Hippocampal formation (tissue), 2 donors: ENCODE measurements around the gene GALP.
"Not testable (repeated sequence)": the region's sequence is repeated elsewhere in the genome, so short reads cannot be mapped to it uniquely, and the experiment has no call there.

Experiments
- DNase-seq, 2 donors: peaks; one replicate each; lab custom pipeline; 2025; lab: John Stamatoyannopoulos, UW

The GALP gene

DNA sequence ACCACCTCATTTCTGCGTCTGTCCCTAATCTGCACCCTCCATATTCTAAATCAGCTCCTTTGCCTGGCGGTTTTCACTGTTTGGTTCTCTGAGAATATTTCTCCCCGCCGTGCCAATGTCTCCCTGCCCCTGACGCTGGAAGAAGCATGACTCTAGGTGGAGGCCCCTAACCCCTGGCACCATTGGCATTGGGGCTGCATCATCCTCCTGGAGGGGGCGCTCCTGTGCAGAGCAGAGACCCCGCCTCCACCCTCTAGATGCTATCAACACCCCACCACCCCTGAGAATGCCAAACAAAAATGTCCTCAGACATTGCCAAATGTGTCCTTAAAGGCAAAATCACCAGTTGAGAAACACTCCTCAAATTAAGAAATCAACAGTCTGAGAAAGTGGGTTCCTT lies 15.3 kb downstream of the GALP start:
- DNase-seq: no peak

DNA sequence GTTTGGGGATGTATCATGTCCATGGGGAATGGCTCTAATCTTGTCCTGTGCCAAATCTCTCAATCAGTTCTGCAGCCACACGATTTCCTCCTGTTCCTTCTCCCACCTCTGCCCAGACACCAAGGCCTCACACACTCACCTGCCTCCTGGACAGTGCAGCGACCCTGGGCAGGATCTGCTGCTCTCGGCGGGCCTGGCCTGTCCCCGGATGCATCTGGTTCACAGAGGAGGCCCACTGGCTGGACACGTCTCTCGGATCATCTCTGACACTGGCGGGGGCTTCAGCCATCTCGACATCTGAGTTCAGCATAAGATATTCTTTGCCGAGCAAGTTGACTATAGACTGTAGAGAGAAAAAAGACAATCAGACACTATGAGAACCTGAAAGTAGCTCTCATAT lies 15.9 kb downstream of the GALP start:
- DNase-seq: no peak

DNA sequence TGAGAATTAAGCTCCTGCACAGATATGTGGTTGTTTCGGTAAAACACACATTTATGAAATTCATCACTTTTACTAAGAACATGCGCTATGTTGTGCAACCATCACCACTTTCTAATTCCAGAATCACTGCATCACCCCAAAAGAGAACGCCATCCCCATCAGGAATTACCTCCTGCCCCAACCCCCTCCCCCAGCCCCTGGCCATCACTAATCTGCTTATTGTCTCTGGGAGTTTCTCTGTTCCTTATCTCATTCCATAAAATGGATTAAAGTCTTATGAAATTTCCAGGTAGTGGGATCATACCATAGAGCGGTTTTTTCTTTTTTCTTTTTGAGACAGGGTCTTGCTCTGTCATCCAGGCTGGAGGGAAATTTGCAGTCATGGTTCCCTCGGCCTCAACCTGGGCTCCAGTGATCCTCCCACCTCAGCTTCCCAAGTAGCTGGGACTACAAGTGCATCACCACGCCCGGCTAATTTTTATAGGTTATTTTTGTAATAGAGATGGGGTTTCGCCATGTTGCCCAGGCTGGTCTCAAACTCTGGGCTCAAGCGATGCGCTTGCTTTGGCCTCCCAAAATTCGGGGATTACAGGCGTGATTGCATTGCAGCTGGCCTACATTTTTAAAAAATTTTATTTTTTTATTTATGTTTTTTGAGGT lies 18.3 kb downstream of the GALP start:
- no peak for DNase-seq

DNA sequence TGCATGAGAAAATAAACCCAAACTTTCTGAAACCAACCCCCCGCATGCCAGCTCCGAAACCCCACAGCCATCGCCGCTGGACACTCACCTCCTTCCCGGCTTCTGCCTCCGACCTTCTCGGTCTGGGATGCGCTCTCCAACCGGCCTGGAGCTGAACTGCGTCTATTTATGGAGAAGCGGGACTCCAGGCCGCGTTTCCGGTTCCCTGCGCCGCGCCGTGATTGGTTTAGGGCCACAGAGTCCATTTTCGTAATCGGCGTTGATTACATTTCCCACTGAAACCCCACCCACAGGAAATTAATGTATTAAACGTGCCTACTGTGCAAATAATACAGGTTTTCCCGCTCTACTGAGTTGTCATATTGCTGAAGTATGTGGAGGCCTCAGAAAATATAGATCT lies 21.8 kb downstream of the GALP start, which contains the start of gene ZSCAN5B:
Gene ZSCAN5B (minus strand): TSS at position 138 of the 400 bp plus-strand sequence. CDS start 4,731 bp downstream, outside the sequence.
- not testable (repeated sequence) for DNase-seq

DNA sequence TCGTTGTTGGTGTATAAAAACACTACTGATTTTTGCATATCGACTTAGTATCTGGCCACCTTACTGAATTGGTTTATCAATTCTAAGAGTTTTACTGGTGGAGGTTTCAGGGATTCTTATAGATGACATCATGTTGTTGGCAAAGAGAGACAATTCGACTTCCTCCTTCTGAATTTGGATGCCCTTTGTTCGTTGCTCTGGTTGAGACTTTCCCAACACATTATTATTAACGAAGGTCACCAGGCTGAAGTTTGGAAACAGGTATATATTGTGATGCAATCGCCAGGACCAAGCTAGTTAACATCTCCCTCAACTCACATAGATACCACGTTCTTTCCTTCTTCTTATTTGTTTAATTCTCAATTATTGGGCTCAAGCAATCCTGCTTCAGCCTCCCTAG lies 23.9 kb downstream of the GALP start:
- no peak for DNase-seq

DNA sequence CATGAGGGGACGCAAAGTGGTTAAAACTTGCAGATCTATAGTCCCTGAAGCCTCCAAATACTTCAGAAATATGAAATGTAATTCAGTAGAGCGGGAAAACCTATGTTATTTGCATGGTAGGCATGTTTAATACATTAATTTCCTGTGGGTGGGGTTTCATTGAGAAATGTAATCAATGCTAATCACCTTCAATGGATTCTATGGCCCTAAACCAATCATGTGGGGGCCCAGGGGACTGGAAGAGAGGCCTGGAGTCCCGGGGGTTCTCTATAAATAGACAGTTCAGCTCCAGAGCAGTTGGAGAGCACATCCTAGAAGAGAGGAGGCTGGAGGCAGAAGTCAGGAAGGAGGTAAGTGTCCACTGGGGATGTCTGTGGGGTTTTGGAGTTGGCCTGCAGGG lies 26.2 kb downstream of the GALP start, which contains the start of gene ZSCAN5C:
Gene ZSCAN5C (plus strand): TSS at position 301 of the 400 bp plus-strand sequence. CDS start 3,641 bp downstream, outside the sequence.
- no peak for DNase-seq

DNA sequence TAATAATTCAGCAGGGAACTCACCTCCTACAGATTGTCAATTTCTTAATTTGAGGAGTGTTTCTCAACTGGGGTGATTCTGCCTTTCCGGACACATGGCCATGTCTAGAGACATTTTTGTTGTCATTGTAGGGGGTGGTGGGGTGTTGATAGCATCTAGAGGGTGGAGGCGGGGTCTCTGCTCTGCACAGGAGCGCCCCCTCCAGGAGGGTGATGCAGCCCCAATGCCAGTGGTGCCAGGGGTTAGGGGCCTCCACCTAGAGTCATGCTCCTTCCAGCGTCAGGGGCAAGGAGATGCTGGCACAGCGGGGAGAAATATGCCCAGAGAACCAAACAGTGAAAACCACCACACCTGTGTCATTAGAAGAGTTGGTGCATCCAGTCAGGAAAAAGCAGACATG lies 31.8 kb downstream of the GALP start:
- DNase-seq: not testable (repeated sequence)

DNA sequence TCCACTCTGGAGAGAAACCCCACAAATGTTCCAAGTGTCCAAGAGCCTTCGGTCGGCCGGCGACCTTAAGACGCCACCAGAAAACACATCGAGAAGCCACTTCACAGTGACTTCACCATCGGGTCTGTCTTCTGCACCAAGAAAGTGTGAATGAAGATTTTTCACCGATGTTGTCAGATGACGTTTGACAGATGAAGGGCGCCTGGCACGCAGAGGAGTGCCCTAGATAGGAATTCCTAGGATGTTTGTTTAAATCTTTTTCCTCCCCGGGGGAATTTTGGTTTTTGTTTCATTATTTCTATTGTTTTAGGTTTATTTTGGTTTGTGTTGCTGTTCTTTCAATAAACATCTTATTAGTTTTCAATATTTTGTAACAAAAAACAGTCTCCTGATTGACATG lies 33.3 kb downstream of the GALP start:
- DNase-seq: no peak

DNA sequence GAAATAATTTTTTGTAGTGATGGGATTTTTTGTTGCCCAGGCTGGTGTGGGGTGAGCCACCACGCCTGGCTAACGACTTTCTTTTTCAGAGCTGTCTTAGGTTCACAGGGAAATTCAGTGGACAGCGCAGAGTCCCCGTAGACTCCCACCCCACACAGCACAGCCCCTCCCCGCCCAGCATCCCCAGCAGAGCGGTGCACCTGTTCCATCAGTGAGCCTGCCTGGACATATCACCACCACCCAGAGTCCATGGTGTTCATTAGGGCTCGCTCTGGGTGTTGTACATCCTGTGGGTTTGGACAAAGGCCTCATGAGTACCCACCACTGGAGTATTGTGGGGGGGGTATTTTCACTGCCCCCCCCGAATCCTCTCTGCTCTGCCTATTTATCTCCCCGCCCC lies 34.2 kb downstream of the GALP start:
- not testable (repeated sequence) for DNase-seq

DNA sequence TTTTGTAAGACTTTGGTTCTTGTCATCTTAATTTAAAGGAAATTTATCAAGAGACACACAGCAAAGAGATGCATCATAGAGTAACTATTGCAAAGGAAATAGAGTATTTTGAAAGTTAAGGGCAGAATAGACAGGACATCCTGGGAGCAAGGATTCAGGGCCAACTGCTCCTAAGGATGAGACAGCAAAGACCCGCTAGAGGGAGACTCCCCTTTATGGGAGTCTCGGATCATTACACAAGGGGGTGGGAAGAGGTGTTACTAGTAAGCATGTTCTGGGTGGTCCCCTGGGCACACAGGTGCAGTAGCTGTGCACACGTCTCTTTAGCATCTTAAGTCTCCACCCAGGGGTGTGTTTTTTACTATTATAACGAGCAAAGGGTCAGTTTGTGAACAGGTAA lies 35.9 kb downstream of the GALP start:
- no peak for DNase-seq

DNA sequence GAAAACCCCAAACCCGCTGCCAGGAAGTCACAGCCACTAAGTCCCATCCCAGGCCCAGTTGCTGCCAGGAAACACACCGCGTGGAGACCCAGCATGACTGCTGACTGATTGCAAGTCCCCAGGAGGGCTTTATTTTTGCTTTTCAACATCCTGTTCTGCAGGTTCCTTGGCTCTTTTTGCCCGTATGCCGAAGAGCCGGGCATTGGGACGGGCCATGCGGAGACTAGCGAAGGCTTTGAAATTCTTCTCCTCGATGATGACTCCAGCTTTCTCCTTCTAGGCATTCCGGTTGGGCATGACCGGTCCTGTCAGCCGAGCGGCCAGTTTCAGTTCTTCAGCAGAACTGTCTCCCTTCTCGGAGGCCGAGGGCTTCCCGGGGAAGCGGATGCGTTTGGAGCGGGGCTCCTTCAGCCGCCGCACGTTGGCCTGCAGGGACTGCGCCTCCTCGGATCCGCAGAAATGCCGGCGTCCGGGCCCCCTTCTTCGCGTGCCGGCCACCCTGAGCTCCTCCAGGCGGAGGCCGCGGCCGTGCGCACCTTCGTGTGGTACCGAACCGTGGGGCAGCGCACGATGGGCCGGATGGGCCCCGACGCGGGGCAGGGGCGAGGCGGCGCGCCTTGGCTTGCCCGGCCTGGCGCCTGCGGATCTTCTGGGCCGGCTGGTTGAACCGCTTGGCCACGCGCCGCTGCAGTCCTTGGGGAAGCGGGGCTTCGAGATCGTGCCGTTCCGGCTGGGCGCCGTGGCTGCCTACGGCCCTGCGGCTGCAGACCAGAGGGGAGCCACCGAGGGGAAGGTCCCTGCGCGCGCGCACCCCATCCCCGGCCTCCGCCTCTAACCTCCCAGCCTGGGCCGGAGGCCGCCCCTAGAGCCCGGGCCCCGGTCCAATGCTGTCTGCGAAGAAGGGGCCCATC lies 41.5 kb downstream of the GALP start:
- DNase-seq: no peak

DNA sequence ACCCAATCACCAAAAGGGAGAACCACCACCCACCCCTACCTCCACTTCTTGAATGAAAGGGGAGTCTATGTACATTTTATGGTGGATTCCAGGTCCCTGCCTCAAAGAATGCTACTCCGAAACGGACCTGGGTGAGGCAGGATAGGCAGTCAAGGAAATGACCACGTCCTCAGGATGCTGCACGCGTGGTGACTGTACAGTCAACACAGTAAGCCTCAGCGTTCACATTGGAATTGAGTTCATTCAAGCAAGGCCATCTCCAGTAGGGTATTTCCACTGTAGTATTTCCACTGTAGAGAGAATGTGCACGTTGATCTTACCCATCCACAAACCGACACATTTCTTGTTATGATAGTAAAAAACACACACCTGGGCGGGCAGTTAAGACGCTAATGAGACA lies 43.2 kb downstream of the GALP start:
- no peak for DNase-seq

DNA sequence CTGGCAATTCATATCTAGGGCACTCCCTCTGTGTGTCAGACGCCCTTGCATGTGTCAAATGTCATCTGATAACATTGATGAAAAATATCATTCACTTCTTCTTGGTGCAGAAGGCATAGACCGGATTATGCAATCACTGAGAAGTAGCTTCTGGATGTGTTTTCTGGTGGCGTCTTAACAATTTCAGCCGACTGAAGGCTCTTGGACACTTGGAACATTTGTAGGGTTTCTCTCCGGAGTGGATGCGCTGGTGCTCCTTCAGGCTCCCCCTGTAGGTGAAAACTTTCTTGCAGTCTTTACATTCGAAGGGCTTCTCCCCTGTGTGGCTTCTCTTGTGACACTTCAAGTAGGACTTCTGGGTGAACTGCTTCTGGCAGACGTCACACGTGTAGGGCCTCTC lies 45.6 kb downstream of the GALP start:
- not testable (repeated sequence) for DNase-seq

DNA sequence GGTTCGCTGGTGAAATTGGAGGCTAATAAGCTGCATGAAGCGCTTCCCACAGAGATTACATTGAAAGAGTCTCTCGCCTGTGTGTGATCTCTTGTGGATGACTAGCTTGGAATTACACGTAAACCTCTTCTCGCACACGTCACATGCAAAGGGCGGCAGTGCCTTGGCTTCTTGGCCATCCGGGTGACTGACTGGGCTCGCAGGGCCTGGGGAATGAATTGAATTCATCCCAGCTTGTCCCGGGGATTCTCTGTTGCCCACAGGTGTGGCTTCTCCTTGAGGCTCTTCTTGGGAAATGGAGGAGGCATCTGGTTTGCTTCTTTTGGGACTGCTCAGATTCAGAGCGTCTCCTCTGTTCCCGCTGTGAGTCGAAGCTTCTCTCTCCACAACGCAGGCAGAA lies 46.0 kb downstream of the GALP start:
- no peak for DNase-seq

DNA sequence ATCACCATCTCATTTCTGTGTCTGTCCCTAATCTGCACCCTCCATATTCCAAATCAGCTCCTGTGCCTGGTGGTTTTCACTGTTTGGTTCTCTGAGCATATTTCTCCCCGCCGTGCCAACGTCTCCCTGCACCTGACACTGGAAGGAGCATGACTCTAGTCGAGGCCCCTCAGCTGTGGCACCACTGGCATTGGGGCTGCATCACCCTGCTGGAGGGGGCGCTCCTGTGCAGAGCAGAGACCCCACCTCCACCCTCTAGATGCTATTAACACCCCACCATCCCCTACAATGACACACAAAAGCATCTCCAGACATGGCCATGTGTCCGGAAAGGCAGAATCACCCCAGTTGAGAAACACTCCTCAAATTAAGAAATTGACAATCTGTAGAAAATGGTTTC lies 47.1 kb downstream of the GALP start:
- DNase-seq: no peak

DNA sequence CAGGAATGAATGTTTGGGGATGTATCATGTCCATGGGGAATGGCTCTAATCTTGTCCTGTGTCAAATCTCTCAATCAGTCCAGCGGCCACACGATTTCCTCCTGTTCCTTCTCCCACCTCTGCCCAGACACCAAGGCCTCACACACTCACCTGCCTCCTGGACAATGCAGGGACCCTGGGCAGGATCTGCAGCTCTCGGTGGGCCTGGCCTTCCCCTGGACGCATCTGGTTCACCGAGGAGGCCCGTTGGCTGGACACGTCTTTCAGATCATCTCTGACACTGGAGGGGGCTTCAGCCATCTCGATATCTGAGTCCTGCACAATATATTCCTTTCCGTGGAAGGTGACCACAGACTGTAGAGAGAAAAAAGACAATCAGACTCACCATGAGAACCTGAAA lies 47.7 kb downstream of the GALP start:
- no peak for DNase-seq
